Sigmoid colon (tissue), 7 donors: ENCODE measurements around the gene MAP4. TPM values are rescaled to one million over a fixed set of nuclear protein-coding genes. Genes with fewer than 3 reads are reported as not detected.

Source experiments
- DNase-seq: peaks from one replicate; pipeline ENCODE4 v3.0.0-alpha.2; 2019
- H3K27ac ChIP-seq, 4 donors: fragments of 200-600 bp; sonication (generic); one replicate each; pipeline ENCODE4 v1.5.1; 2016 to 2019; ENCODE audit warnings: mild to moderate bottlenecking in 1 of 4
- H3K27me3 ChIP-seq, 3 donors: fragments of 200-600 bp; sonication (generic); one replicate each; pipeline ENCODE4 v1.5.1; 2019; ENCODE audit warnings: mild to moderate bottlenecking in 1 of 3
- H3K36me3 ChIP-seq, 4 donors: fragments of 200-600 bp; sonication (generic); one replicate each; pipeline ENCODE4 v1.5.1; 2016 to 2019
- H3K4me1 ChIP-seq, 4 donors: fragments of 200-600 bp; sonication (generic); one replicate each; pipeline ENCODE4 v1.5.1; 2017 to 2019
- H3K4me3 ChIP-seq, 4 donors: fragments of 200-600 bp; sonication (generic); one replicate each; pipeline ENCODE4 v1.5.1; 2017 to 2019; ENCODE audit warnings: mild to moderate bottlenecking in 2 of 4, moderate library complexity in 1 of 4
- H3K9me3 ChIP-seq, 4 donors: fragments of 200-600 bp in 3 of 4; sonication (generic) in 3 of 4; one replicate each; pipeline versions ENCODE4 v1.5.1 to v1.6.1; 2013 to 2019
- EP300 ChIP-seq, 4 donors: sonication (generic); formaldehyde crosslinking; IDR thresholded peaks; one replicate each; pipeline ENCODE4 v1.6.1; 2017; ENCODE audit warnings: antibody characterized with exemption in 4 of 4
- POLR2A ChIP-seq, 2 donors: fragments of 450-650 bp; IDR thresholded peaks; one replicate each; pipeline ENCODE4 v1.6.1; 2016; ENCODE audit warnings: antibody characterized with exemption in 2 of 2, mild to moderate bottlenecking in 2 of 2, moderate library complexity in 2 of 2
- POLR2AphosphoS5 ChIP-seq, 4 donors: sonication (generic); formaldehyde crosslinking; IDR thresholded peaks; one replicate each; pipeline ENCODE4 v1.6.1; 2017; ENCODE audit warnings: antibody characterized with exemption in 4 of 4
- WGBS, 2 donors: extraction: QIAGEN DNeasy Blood & Tissue Kit; methylation state at CpG; one replicate each; pipeline ENCODE4 v1.1.7; 2013; 5-methylcytosine and 5-hydroxymethylcytosine counted together
- intact Hi-C: fragments of 100-400 bp; cut with DNase I; formaldehyde crosslinking; loops from one replicate; pipeline ENCODE4 v1.15.1; 2023
- polyA plus RNA-seq, 3 donors: library from polyadenylated mRNA; stranded (reverse); fragments of 200-250 nt; gene quantifications; one replicate each; pipeline ENCODE4 v1.2.3, GENCODE V29; 2013
- total RNA-seq, 4 donors: library from RNA; depleted of rRNA; stranded (reverse); fragments of >200 nt; gene quantifications; one replicate each; pipeline ENCODE4 v1.1.0, GENCODE V29; 2016
- TF ChIP-seq, protein P1 (sequence below), 4 experiments: fragments of 450-650 bp in 3 of 4; fragments of 200-600 bp in 1 of 4; IDR thresholded peaks; one replicate each; pipeline ENCODE4 v1.5.1; 2016 to 2019; ENCODE audit warnings: antibody characterized with exemption in 4 of 4, mild to moderate bottlenecking in 3 of 4, moderate library complexity in 2 of 4
- donor health status: healthy with polysubstance abuse.
- donor health status: Bipolar disorder and iron deficiency.
- donor health status: healthy.

MAP4 gene
- total and polyA plus RNA-seq, 7 donors = 41.2 to 266 (median 138) TPM

DNA sequence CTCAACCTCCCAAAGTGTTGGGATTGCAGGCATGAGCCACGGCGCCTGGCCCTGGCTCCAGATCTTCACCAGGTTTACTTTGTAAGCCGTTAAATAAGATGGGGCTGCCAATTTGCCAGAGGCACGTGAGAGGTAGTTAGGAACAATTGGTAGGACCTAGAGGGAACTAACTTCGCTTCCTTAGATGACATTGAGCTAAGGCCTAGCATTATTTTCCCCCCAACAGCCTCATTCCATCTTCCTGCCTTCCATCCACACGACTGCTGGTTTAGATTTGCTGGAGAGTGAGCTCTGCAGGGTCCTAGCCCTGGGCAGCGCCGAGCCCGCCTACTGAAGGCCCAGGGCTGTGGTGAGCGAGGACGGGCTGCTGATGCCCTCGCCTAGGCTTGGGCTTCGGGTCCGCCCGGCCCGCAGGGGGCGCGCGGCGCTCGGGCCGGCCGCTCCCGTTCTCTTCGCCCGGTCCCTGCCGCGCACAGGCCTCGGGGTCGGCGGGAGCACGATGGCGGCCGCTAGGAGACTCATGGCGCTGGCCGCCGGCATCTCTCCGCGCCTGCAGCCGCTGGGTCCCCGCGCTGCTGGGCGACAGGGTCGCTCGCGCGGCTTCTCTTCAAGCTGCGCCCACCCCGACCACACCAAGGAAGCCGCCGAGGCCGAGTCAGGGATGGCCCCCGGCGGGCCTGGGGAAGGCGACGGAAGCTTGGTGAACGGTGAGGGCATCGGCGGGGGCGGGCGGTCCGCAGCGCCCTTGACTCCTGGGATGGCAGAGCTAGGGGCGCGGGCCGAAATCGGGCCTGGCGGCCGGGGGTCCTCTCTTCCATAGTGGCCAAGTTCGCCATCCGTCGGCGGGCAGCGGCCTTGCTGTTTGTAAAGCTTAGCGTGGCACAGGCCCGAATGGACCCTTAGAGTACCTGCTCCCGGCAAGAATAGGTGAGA, 191.4 kb downstream of the MAP4 start:
- no peak for TF ChIP-seq POLR2A (IDR thresholded peaks at IDR 0.05)
- TF ChIP-seq POLR2AphosphoS5 (IDR thresholded peaks at IDR 0.05) = peak in 1 of 4 donors; percentile 39
- TF ChIP-seq, protein P1, sequence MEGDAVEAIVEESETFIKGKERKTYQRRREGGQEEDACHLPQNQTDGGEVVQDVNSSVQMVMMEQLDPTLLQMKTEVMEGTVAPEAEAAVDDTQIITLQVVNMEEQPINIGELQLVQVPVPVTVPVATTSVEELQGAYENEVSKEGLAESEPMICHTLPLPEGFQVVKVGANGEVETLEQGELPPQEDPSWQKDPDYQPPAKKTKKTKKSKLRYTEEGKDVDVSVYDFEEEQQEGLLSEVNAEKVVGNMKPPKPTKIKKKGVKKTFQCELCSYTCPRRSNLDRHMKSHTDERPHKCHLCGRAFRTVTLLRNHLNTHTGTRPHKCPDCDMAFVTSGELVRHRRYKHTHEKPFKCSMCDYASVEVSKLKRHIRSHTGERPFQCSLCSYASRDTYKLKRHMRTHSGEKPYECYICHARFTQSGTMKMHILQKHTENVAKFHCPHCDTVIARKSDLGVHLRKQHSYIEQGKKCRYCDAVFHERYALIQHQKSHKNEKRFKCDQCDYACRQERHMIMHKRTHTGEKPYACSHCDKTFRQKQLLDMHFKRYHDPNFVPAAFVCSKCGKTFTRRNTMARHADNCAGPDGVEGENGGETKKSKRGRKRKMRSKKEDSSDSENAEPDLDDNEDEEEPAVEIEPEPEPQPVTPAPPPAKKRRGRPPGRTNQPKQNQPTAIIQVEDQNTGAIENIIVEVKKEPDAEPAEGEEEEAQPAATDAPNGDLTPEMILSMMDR (IDR thresholded peaks at IDR 0.05) = peak in 3 of 4 experiments; percentile 58 to 93 (median 60)
- peak in 1 of 4 donors; percentile 22 for TF ChIP-seq EP300 (IDR thresholded peaks at IDR 0.05)
- H3K9me3 ChIP-seq = no peaks in the 10 kb centered on the region
- peak overlapping the region; percentile 81 to 99 (median 93) for H3K4me3 ChIP-seq
- H3K36me3 ChIP-seq = peaks cover 10 to 52% (median 23%) of the 10 kb centered on the region in 4 donors
- intact Hi-C loops = no loop called here
- peak overlapping the region; percentile 86 to 93 (median 86) for H3K27ac ChIP-seq
- peaks cover 0 to 27% (median 19%) of the 10 kb centered on the region in 4 donors for H3K4me1 ChIP-seq
- peak; percentile 85 for DNase-seq
- WGBS, 2 donors = 2 to 3% methylated on average over 77 of the region's 77 CpGs
- no peaks in the 10 kb centered on the region for H3K27me3 ChIP-seq

DNA sequence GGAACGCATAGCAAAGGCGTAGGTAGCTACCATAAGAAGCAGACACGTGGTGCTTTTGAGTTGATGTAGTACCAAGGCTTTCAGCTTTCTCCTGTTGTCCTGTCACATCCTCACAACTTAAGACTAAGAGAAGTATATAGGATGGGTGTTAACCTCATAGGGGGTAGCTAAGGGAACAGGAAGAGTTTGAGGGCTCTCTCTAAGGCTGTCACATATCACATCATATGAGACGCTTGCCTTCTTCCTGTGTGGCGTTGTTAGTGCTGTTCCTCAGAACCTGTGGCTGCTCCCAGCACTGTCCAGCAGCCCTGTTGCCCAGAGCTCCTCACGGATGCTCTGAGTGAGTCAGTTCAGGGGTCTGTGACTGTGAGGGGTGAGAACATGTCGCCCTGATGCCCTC, 198.6 kb downstream of the MAP4 start:
- H3K4me3 ChIP-seq = no peak overlapping the region
- WGBS, 2 donors = 95 to 96% methylated on average over 7 of the region's 7 CpGs
- no peaks in the 10 kb centered on the region for H3K9me3 ChIP-seq
- no peaks in the 10 kb centered on the region for H3K4me1 ChIP-seq
- no peaks in the 10 kb centered on the region for H3K27me3 ChIP-seq
- no peak for DNase-seq
- no peak overlapping the region for H3K27ac ChIP-seq
- intact Hi-C loops = no loop called here
- TF ChIP-seq POLR2A (IDR thresholded peaks at IDR 0.05) (no peak), EP300 (IDR thresholded peaks at IDR 0.05) (no peak), POLR2AphosphoS5 (IDR thresholded peaks at IDR 0.05) (no peak)
- TF ChIP-seq, protein P1 (IDR thresholded peaks at IDR 0.05) = no peak
- H3K36me3 ChIP-seq = peaks cover 9 to 87% (median 21%) of the 10 kb centered on the region in 4 donors

DNA sequence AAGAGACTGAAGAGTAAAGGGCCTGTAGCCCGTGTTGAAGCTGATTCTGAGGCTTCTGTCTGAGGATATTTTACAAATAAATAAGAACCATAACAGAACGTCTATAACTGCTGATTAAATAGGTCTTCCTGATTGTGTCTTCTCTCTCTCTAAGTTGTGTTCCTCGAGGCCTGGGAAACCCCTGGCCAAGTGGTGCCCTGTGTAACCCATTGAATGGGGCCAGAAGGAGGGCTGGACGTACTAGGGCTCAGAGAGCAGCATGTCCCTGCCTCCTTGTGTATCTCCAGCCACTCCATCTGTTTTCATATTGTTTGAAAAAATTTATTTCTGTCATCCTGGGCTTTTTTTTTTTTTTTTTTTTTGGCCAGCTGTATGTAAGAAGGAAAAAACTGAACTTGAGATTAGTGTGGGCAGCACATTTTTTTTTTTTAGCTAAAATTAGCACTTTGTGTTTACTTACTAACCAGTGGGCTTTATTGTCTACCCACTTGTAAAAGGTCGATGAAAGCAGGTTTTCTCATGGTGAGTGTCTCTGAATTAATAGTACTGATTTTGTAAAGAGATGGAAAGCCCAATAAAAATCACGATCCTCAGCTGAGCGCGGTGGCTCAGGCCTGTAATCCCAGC, 202.6 kb downstream of the MAP4 start:
- Histone ChIP-seq H3K9me3 (no peaks in the 10 kb centered on the region), H3K27me3 (no peaks in the 10 kb centered on the region), H3K36me3 (peaks cover 22 to 91% (median 24%) of the 10 kb centered on the region in 4 donors), H3K4me1 (no peaks in the 10 kb centered on the region), H3K4me3 (no peak overlapping the region), H3K27ac (no peak overlapping the region)
- WGBS, 2 donors = 84 to 85% methylated on average over 8 of the region's 8 CpGs
- no peak for DNase-seq
- intact Hi-C loops = no loop called here
- TF ChIP-seq POLR2A (IDR thresholded peaks at IDR 0.05) (no peak), EP300 (IDR thresholded peaks at IDR 0.05) (no peak)

DNA sequence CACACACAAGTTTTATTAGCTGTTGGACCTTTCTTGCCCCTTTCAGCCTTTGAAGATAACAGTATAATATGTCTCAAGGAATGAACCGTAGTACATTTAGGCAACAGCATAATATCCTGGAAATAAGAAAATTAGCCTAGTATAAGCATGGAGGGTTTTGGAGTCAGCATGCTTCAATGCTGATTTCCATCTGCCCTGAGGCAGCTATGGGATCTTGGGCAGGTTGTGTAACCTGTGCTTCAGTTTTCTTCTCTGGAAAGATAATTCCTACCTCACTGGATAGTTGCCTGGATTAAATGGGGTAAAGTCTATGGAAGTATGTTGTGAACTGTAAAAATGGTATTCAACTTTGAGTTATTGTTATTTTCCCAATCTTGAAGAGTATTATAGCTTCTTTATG, 211.6 kb downstream of the MAP4 start:
- no peaks in the 10 kb centered on the region for H3K27me3 ChIP-seq
- WGBS, 2 donors = 97% methylated on average over 1 of the region's 1 CpG
- DNase-seq = no peak
- peak overlapping the region in 2 of 4 donors; percentile 96 to 98 for H3K27ac ChIP-seq
- H3K9me3 ChIP-seq = no peaks in the 10 kb centered on the region
- no peak for TF ChIP-seq POLR2AphosphoS5 (IDR thresholded peaks at IDR 0.05)
- no peak for TF ChIP-seq POLR2A (IDR thresholded peaks at IDR 0.05)
- H3K4me3 ChIP-seq = no peak overlapping the region
- H3K4me1 ChIP-seq = peaks cover 0 to 24% (median 19%) of the 10 kb centered on the region in 4 donors
- H3K36me3 ChIP-seq = peaks cover 0 to 43% (median 11%) of the 10 kb centered on the region in 4 donors
- intact Hi-C loops = loop anchor here (5.0 to 10.0 kb wide), 2 partner anchors 292 to 390 kb away; partner anchors contain the start of gene ELP6

DNA sequence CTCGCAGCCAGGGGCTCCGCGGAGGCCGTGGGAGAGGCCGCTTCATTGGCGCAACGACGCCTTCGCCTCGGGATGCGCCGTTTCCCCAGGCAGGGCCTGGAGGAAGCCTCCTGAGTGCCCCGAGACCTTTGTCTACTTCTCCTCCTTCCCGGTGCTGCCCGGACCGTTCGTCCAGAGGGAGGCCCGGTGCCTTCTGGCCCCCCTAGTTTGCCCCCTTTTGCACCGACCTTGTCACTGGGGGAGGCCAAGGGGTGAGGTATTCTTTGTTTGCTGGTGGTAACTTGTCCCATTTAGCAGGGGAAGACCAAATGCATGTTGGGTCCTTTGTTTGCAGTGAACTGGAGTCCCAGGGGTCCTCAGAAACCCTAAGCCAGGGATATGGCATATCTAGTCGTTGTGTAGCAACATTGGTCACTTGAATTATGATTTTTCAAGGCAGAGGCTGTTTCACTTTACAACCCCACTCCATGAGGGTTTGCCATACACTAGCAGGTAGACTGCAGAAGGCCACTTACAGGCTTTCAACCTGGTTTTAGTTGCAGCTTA, 212.7 kb downstream of the MAP4 start:
- Histone ChIP-seq H3K27ac (peak overlapping the region; percentile 96 to 98 (median 96)), H3K9me3 (no peaks in the 10 kb centered on the region), H3K27me3 (no peaks in the 10 kb centered on the region), H3K4me3 (peak overlapping the region; percentile 57 to 93 (median 82)), H3K36me3 (peaks cover 0 to 33% (median 11%) of the 10 kb centered on the region in 4 donors), H3K4me1 (peaks cover 0 to 24% (median 19%) of the 10 kb centered on the region in 4 donors)
- WGBS, 2 donors = 0 to 1% methylated on average over 20 of the region's 20 CpGs
- no peak for DNase-seq
- no peak for TF ChIP-seq POLR2A (IDR thresholded peaks at IDR 0.05)
- TF ChIP-seq, protein P1 (IDR thresholded peaks at IDR 0.05) = no peak
- TF ChIP-seq EP300 (IDR thresholded peaks at IDR 0.05) = no peak
- TF ChIP-seq POLR2AphosphoS5 (IDR thresholded peaks at IDR 0.05) = no peak
- intact Hi-C loops = loop anchor here (5.0 to 10.0 kb wide), 2 partner anchors 291 to 389 kb away; partner anchors contain the start of gene ELP6
